ENCODE data around the gene LRRN2.
"Not testable (repeated sequence)": the region's sequence is repeated elsewhere in the genome, so short reads cannot be mapped to it uniquely, and the experiment has no call there.

GRCh38 chr1:204691328-204691730 is 5.8 kb upstream of the LRRN2 start:
- not testable (repeated sequence) for TF ChIP-seq ZNF274 (IDR thresholded peaks at IDR 0.05; ENCODE audit: low read depth, low read length); YY1 (IDR thresholded peaks at IDR 0.05; ENCODE audit: insufficient read depth, insufficient read length)

All from NT2/D1 (cell line).